Anterior cingulate cortex (tissue), 58 donors: Measurements from ENCODE around the gene PTPRS.
A peak's percentile ranks its signal among the peaks of the same experiment; 100 is the strongest.

Experiments
- DNase-seq, 58 donors: peaks; one replicate each; lab custom pipeline; 2025; lab: John Stamatoyannopoulos, UW

Gene PTPRS

DNA sequence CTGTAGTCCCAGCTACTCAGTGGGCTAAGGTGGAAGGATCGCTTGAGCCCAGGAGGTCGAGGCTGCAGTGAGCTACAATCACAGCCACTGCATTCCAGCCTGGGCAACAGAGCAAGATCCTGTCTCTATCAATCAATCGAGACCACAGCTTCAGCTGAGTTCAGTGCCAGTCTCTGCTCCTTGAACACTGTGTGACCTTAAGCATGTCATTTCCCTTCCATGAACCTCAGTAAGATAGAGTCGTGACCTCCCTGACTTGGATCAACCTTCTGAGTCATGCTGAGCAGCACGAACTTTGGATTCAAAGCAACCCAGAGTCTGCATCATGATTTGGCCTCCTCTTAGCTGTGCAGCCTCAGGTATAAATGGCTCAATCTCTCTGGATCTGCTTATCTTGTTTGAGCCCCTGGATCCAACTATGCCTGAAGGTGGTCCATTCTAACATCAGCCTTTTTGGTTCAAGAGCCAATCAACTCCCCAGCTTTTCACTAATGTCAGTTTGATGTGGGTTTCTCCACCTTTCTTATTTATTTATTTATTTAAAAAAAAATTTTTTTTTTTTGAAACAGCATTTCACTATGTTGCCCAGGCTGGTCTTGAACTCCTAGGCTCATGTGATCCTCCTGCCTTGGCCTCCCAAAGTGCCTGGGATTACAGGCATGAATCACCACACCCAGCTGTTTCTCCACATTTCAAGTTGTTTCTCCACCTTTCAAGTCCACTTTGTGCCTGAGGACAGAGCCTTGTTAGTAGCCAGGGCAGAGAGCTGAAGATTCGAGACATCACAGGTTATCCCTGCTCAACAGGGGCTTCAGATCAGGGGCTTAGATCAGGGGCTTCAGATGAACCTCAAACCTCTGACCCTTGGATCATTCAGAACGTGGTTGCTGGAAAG lies 26.4 kb downstream of the PTPRS start:
- DNase-seq = no peak

DNA sequence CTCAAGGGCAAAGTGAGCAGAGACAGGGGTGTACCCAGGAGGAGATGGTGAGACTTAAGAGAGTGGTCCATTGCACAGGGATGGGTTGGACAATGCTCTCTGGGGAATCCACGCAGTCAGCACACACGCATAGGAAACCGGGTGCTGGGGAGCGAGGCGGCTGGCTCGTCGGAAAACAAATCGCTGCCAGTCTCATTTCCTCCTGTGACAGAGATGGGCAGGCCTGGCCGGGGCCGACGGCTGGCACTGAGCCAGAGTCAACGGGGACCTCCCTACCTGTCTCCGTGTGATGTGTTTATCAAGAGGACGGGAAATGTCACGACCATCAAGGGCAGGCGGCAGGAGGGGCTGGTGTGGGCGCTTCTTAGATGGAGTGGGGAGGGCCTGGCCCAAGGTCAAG lies 27.3 kb downstream of the PTPRS start:
- DNase-seq = peak in 1 of 58 donors; percentile 23

DNA sequence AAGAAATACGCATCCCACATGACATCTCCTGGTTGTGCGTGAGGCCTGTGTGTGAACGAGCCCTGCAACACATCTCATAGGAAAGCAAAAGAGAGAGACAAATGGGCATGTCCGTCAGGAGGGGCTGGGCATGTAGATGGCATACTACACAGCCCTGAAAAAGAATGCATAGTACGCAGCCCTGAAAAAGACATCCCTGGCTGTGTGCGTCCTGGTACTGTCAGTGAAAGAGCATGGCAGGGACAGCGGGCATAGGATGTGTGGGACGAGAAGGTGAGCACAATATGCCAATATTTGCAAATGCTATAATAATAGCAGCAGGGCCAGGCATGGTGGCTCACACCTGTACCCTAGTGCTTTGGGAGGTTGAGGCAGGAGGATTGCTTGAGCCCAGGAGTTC lies 28.6 kb downstream of the PTPRS start:
- no peak for DNase-seq

DNA sequence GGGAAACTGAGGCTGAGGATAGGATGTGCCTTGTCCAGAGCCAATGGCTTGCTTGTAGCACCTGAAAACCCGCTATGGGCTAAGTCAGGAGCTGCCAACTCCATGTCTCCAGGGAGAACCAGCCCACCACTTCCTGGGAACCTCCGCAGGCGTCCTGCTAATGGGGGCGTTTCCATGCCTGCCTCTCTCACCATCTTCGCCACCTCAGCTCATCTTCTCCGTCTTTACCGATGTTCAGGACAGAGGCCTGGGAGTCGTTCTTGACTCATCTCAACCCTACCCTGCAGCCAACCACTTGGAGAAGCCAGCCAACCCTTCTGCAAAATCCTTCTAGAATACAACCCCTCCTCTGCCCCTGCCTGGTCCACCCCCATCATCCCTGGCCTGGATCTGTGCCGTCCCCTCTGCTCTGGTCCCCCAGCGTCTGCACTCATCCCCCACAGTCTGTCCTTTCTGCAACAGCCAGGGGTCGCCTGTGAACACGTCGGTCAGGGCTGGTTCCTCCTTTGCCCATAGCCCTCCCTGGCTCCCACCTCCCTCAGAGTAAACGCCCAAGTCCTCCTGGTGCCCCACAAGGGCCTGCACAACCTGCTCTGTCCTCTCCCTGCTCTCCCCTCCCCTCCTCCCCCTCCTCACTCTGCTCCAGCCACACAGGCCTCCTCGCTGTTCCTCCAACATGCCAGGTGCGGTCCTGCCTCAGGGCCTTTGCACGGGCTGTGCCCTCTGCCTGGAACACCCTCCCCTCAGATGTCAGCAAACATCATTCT lies 31.0 kb downstream of the PTPRS start:
- DNase-seq = peak in 24 of 58 donors; percentile 10 to 62 (median 36)

DNA sequence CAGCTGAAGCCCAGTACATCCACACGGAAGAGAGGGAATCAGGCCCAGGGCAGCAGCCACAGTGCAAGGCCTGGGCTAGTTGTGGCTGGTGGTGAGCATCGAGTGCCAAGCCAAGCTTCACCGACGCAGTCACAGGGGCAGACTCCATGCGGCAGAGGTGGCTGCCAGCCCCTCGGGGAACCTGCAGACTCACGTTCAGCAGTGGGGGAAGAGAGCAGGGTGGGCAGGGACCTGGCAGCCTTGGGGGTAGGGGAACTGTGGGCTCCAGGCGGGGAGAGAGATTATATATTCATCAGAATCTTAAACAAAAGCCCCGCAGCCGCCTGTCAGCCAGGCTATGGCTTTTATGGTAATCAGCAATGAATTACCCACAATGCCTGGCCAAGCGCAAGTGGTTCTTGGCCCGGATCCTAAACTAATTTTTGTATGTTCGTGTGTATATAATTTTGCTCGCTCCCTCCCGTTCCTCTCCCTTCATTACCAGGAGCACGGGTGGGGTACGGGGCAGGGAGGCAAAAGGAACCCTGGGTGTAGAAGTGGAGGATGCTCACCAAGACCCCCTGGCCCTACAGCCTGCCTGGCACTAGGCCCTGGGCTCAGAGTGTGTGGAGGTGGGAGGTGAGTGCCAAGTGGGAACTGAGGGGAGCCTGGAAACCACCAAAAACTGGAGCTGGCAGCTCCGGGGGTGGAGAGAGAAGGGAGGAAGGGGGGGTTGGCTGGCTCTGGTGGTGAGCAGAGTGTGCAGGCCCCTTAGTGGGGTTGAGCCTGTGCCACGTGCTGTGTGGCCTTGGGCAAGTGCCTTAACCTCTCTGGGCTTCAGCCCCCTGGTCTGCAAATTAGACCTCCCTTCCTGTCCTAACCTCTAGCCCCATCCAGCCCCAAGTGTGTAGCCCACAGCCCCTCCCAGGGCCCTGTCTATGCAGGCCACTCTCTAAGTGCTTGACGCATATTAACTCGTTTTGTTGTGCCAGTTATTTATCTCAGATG lies 31.9 kb downstream of the PTPRS start:
- peak; percentile 33 to 95 (median 78) for DNase-seq

DNA sequence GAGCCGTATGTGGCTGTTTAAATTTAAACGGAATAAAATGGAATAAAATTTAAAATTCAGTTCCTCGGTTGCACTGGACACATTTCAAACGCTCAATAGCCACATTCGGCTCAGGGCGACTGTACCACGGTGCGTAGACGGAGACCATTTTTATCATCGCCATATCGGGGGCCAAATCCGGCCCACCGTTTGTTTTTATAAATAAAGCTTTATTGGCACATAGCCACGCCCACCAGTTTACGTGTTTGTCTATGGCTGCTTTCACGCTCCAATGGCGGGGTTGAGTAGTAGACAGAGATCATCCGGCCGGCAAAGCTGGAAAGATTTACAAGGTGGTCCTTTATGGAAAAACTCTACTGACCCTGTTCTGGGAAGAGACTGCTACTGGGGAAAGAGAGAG lies 33.0 kb downstream of the PTPRS start:
- peak in 2 of 58 donors; percentile 2 to 3 for DNase-seq

DNA sequence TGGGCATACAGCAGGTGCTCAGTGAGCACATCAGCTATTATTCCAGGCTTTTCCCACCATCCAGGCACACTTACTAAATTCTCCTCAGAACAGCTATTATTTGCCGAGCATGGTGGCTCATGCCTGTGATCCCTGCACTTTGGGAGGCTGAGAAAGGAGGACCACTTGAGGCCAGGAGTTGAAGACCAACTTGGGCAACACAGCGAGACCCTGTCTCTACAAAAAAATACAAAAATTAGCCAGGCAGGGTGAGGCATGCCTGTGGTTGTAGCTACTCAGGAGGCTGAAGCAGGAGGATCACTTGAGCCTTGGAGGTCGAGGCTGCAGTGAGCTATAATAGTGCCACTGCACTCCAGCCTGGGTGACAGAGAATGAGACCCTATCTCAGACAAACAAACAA lies 35.4 kb downstream of the PTPRS start:
- DNase-seq = no peak

DNA sequence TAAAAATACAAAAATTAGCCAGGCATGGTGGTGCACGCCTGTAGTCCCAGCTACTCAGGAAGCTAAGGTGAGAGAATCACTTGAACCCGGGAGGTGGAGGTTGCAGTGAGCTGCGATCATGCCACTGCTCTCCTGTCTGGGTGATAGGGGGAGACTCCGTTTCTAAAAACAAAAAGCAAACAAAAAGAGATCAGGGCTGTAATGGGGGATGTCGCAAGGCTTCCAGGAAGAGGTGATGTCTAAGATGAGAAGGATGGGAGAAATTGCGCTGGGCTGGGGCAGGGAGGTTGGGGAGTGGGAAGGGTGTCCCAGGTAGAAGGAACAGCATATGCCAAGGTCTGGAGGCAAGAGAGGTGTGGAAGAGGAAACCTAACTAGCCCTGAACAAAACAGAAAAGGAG lies 36.1 kb downstream of the PTPRS start:
- DNase-seq = no peak

DNA sequence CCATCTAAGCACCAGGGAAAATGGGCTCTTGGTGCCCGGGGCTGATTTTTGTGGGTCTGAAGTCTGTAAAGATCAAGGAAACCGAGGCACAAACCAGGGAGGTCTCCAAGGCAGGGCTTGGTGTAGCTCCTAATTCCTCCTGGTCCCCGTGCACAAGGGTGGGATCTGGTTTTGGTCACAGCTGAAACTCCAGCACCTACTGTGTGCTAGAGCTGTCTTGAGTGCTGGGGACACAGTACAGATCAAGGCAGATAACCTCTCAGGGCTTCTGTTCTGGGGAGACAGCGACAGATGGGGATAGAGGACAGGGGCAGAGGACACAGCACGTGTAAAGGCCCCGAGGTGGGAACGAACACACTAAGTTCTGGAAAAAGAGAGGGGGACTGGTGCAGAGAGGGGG lies 37.4 kb downstream of the PTPRS start:
- DNase-seq = no peak

DNA sequence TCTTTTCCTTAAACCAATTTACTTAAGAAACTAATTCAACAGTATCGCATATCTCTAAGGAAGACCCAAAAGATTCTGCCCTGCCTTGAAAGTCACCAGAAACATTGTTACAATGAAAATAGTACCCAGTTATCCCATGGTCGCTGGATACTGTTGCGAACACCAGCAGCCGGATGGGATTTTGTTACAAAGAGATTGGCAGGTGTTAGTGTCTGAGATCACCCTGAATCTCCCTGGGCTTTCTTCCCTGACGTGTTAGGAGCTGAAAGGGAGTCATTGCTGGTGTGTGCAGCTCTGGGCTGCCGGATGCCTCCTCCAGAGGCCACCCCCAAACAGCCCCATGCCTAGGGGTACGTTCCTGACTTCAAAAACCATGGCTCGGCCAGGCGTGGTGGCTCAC lies 38.2 kb downstream of the PTPRS start:
- DNase-seq = no peak

DNA sequence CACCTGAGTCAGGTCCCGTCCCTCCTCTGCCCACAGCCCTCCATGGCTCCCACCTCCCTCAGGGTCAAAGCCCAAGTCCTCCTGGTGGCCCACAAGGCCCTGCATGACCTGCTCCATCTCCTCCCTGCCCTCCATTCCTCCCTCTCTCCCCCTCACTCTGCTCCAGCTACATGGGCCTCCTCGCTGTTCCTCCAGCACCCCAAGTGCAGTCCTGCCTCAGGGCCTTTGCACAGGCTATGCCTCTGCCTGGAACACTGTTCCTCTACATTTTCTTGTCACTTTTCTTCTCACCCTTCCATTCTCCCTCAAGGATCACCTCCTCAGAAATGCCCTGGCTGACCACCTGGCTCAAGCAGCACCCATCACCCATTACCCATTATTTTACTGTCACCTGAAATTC lies 41.5 kb downstream of the PTPRS start:
- DNase-seq = no peak

DNA sequence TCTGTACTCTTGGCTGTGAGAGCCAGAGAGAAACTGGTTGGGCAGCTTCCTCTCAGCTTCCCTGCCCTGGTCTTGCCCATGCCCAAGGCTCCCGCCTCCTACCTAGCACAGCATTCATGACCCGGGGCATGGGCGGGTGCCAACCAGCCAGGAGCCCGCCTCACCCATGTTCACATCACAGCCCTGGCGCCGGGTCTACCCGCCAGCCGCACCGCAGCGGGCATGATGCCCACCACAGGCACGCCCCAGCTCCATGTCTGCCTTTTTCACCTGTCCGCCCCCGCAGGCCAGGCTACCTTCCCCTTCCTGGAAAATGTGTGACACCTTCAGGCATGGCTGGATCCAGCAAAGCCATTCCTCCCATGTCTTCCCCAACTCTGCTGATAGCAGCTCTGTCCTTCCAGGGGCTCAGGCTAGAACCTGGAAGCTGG lies 42.1 kb downstream of the PTPRS start:
- no peak for DNase-seq

DNA sequence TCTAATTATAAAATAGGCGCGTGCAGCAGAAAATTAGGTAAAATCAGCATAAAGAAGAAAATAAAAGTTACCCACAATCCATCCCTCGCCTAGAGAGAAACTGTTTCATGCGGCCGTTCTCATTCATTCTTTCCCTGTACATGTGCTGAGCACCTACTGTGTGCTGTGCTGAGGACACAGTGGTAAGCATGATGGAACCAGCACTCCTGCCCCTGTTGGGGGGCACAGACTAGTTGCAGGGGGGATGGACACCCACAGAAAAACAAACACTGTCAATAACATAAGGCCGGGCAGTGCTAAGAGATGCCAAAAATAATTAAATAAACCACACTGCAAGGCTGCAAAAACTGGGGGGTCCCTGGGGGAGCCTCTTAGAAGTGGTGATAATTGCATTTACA lies 43.3 kb downstream of the PTPRS start:
- DNase-seq = no peak

DNA sequence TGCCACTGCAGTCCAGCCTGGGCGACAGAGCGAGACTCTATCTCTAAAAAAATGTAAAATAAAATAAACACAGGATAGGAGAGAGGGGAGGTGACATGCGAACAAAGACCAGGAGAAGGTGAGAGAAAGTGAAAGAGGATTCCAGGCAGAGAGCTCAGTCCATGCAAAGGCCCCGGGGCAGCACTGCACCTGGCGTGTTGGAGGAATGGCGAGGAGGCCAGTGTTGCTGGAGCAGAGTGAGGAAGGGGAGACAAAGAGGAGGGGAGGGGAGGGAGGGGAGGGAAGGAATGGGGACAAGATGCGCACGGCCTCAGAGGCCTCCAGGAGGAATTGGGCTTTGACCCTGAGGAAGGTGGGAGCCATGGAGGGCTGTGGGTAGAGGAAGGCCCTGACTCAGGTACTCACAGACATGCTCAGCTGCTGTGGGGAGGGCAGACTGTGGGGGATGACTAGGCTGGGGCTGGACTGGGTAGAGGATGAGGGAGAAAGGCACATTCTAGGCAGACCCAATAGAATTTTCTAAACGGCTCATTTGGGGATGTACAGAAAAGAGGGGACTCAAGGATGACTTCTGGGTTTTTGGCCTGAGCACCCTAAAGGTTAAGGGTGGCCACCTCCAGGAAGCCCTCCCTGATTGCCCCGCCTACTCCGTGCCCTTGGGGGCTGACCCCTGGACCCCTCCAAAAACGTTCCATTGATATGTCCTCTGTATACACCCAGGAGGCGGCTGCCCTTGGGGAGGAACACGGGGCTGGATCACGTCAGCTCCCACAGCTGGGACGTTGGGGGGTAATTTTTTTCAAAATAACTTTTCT lies 43.9 kb downstream of the PTPRS start:
- DNase-seq = no peak

DNA sequence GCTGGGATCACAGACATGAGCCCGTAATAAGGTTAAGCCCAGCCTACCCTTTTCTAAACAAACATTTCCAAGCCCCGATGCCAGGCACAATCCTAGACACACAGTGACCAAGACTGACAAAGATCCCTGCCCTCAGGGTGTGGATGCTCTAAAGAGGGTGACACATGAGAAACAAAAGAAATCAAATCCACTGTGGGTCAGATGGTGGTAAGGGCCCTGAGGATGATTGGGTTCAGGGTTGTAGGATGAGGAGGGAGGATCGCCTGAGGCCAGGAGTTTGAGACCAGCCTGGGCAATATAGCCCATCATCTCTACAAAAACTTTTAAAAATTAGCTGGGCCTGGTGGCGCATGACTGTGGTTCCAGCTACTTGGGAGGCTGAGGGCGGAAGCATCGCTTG lies 44.6 kb downstream of the PTPRS start:
- no peak for DNase-seq

DNA sequence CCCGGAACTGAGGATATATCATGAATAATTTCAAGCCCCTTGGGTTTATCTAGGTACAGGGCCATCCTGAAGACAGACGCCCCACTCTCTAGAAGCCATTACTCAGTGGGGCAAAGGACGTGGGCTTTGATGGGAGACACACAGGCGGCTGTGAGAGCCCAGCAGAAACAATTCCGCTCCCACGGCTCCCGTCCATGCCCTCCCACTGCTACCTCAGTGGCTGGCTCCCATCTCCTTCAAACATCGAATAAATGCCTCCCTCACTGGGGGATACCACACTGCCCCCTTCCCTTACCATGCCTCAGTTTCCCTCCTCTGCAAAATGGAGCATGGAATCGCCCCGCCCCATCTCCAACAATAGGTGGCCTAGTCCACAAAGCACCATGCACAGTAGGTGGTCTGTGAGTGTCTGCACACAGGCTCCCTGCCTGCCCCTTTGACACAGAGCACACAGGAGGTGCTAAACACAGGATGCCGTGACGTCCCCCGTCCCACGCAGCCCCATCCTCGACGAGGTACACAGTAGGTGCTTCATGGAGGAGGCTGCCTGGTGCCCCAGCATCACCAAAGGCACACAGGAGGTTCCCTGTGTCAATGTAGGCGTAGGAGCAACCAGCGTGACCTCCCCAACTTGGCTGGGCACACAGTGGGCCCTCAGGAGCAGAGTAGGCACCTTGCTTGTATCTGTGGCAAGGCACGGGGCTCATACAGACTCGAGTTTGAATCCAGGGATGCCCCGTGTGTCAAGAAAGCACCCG lies 46.0 kb downstream of the PTPRS start:
- DNase-seq = no peak

DNA sequence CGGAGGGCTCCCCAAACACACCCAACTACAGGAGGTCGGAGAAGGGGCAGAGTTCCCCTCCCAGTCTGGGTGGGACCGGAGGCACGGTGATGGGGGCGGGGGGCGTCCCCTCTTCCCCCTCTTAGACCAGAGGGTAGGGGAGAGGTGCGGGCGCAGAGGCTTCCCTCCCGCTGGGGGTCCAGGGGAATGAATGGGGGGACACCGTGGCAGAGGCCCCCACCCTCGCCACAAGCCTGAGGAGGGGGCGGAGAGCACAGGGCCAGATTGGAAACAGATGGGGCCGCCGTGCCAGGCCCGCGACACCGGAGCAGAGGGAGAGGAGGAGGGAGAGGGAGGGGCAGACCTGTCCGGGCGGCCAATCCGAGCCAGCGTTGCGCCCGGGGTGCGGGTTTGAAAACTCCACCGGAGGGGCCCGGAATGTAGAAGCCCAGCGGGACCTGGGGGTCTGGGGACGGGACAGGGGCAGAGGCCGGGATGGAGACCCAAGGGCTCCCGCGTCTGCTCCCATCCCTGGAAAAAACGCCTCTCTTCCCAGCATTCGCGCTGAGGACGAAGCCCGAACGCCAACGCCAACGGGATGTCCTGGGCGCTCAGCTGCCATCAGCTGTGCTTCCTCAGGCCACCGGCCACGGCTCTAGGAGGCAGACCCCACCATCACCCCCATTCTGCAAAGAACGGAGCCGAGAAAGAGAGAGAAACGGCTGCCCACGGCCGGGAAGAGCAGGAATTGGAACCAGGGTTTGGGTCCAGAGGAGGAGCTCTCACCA lies 46.8 kb downstream of the PTPRS start:
- peak in 18 of 58 donors; percentile 12 to 63 (median 28) for DNase-seq
